ENCODE measurements around the gene LMBR1.

LMBR1 gene

GRCh38 chr7:156753630-156754029, 139.4 kb downstream of the LMBR1 start:
- Histone ChIP-seq H3K27me3 (ENCODE audit: insufficient read depth, low read length, poor library complexity) (no peaks in the 10 kb centered on the region), H3K4me2 (ENCODE audit: insufficient read depth, low read length) (no peak overlapping the region), H3K9me3 (ENCODE audit: insufficient read depth, low read length, severe bottlenecking) (no peaks in the 10 kb centered on the region), H3K36me3 (ENCODE audit: insufficient read depth, low read length) (peaks cover 33% of the 10 kb centered on the region; the same call in 1 of the 2 replicates), H3K27ac (ENCODE audit: low read length) (no peak overlapping the region), H3K79me2 (ENCODE audit: insufficient read depth, low read length) (no peaks in the 10 kb centered on the region), H3K4me3 (ENCODE audit: low read depth in 1 of 2, low read length in 2 of 2) (no peak overlapping the region), H4K20me1 (ENCODE audit: insufficient read depth, low read length) (no peaks in the 10 kb centered on the region), H2AFZ (ENCODE audit: low read depth, low read length) (no peak overlapping the region), H3K9ac (ENCODE audit: low read depth, low read length) (no peak overlapping the region), H3K4me1 (ENCODE audit: insufficient read depth, low read length) (no peaks in the 10 kb centered on the region)
- DNase-seq (no peak), ATAC-seq (ENCODE audit: insufficient read depth, low read depth) (no peak)
- TF ChIP-seq CTCF (IDR thresholded peaks at IDR 0.05; ENCODE audit: borderline replicate concordance, extremely low read depth, low read length, poor library complexity, severe bottlenecking) (no peak), EZH2 (IDR thresholded peaks at IDR 0.05; ENCODE audit: borderline replicate concordance, low read depth, low read length, severe bottlenecking) (no peak)

- Histone ChIP-seq H3K79me2 (ENCODE audit: insufficient read depth, low read length) (no peaks in the 10 kb centered on the region), H3K4me3 (ENCODE audit: low read depth in 1 of 2, low read length in 2 of 2) (no peak overlapping the region), H3K4me2 (ENCODE audit: insufficient read depth, low read length) (no peak overlapping the region), H2AFZ (ENCODE audit: low read depth, low read length) (no peak overlapping the region), H4K20me1 (ENCODE audit: insufficient read depth, low read length) (no peaks in the 10 kb centered on the region), H3K9me3 (ENCODE audit: insufficient read depth, low read length, severe bottlenecking) (no peaks in the 10 kb centered on the region), H3K4me1 (ENCODE audit: insufficient read depth, low read length) (no peaks in the 10 kb centered on the region), H3K9ac (ENCODE audit: low read depth, low read length) (no peak overlapping the region), H3K36me3 (ENCODE audit: insufficient read depth, low read length) (peaks cover 29% of the 10 kb centered on the region; the same call in 1 of the 2 replicates), H3K27me3 (ENCODE audit: insufficient read depth, low read length, poor library complexity) (no peaks in the 10 kb centered on the region), H3K27ac (ENCODE audit: low read length) (no peak overlapping the region)
- TF ChIP-seq CTCF (IDR thresholded peaks at IDR 0.05; ENCODE audit: borderline replicate concordance, extremely low read depth, low read length, poor library complexity, severe bottlenecking) (no peak), EZH2 (IDR thresholded peaks at IDR 0.05; ENCODE audit: borderline replicate concordance, low read depth, low read length, severe bottlenecking) (no peak)
- no peak for DNase-seq
- no peak for ATAC-seq (ENCODE audit: insufficient read depth, low read depth)
Observed at GRCh38 chr7:156753229-156753560, 139.8 kb downstream of the LMBR1 start.

GRCh38 chr7:156752367-156753228, 140.4 kb downstream of the LMBR1 start:
- no peaks in the 10 kb centered on the region for H4K20me1 ChIP-seq (ENCODE audit: insufficient read depth, low read length)
- no peak overlapping the region for H3K4me2 ChIP-seq (ENCODE audit: insufficient read depth, low read length)
- no peaks in the 10 kb centered on the region for H3K9me3 ChIP-seq (ENCODE audit: insufficient read depth, low read length, severe bottlenecking)
- H3K27ac ChIP-seq (ENCODE audit: low read length), result no peak overlapping the region
- no peaks in the 10 kb centered on the region for H3K27me3 ChIP-seq (ENCODE audit: insufficient read depth, low read length, poor library complexity)
- H3K4me1 ChIP-seq (ENCODE audit: insufficient read depth, low read length), result no peaks in the 10 kb centered on the region
- H3K36me3 ChIP-seq (ENCODE audit: insufficient read depth, low read length), result peaks cover 28% of the 10 kb centered on the region; the same call in 1 of the 2 replicates
- no peaks in the 10 kb centered on the region for H3K79me2 ChIP-seq (ENCODE audit: insufficient read depth, low read length)
- no peak for TF ChIP-seq CTCF (IDR thresholded peaks at IDR 0.05; ENCODE audit: borderline replicate concordance, extremely low read depth, low read length, poor library complexity, severe bottlenecking)
- no peak for TF ChIP-seq EZH2 (IDR thresholded peaks at IDR 0.05; ENCODE audit: borderline replicate concordance, low read depth, low read length, severe bottlenecking)
- ATAC-seq (ENCODE audit: insufficient read depth, low read depth) (no peak), DNase-seq (no peak)
- H3K9ac ChIP-seq (ENCODE audit: low read depth, low read length), result no peak overlapping the region
- H2AFZ ChIP-seq (ENCODE audit: low read depth, low read length), result no peak overlapping the region
- H3K4me3 ChIP-seq (ENCODE audit: low read depth in 1 of 2, low read length in 2 of 2), result no peak overlapping the region
